K562 (cell line): ENCODE data around the gene PPFIA3. TPM values are rescaled to one million over a fixed set of nuclear protein-coding genes. Genes with fewer than 3 reads are reported as not detected.

ENCODE experiments used
- ARNT ChIP-seq, 2 experiments: fragments of 450-650 bp; IDR thresholded peaks; 2 replicates each; pipeline ENCODE4 v1.6.1; 2016; ENCODE audit warnings: mild to moderate bottlenecking in 1 of 2
- EHMT2 ChIP-seq: fragments of 450-650 bp; IDR thresholded peaks from 2 replicates; pipeline ENCODE4 v1.6.1; 2018; ENCODE audit warnings: antibody characterized with exemption
- HMGN3 ChIP-seq: IDR thresholded peaks from 2 replicates; pipeline ENCODE4 v1.6.1; 2011; ENCODE audit warnings: borderline replicate concordance, low read depth, mild to moderate bottlenecking, mixed read lengths, low read length; ENCODE audit not compliant: insufficient read length; ENCODE audit errors: extremely low read depth
- MEF2A ChIP-seq: IDR thresholded peaks from 2 replicates; pipeline ENCODE4 v1.6.1; 2011; ENCODE audit warnings: low read depth, mild to moderate bottlenecking, low read length, moderate library complexity; ENCODE audit not compliant: control insufficient read depth
- MYC ChIP-seq, 2 experiments: fragments of 250-450 bp in 1 of 2; sonication (Bioruptor Pico) in 1 of 2; IDR thresholded peaks; 2 replicates each; pipeline versions ENCODE4 v1.5.1 to v1.6.1; 2012 to 2021; ENCODE audit warnings: low read depth in 2 of 2, borderline replicate concordance in 1 of 2, improper control_type of control experiment in 1 of 2, low read length in 1 of 2, mild to moderate bottlenecking in 1 of 2, moderate library complexity in 1 of 2
- NCOA6 ChIP-seq: fragments of 450-650 bp; IDR thresholded peaks from 2 replicates; pipeline ENCODE4 v1.6.1; 2017; ENCODE audit warnings: mild to moderate bottlenecking
- NFE2L1 ChIP-seq: fragments of 450-650 bp; IDR thresholded peaks from 2 replicates; pipeline ENCODE4 v1.6.1; 2016; ENCODE audit warnings: missing genetic modification characterization, low read depth, mild to moderate bottlenecking, missing compliant biosample characterization, moderate library complexity, borderline replicate concordance
- PCBP1 ChIP-seq: fragments of 200-400 bp; formaldehyde crosslinking; IDR thresholded peaks from 2 replicates; pipeline ENCODE4 v1.6.1; 2018; ENCODE audit warnings: mild to moderate bottlenecking, low read depth, low read length; ENCODE audit not compliant: poor library complexity, severe bottlenecking
- SAP30 ChIP-seq: fragments of 200-600 bp; sonication (generic); IDR thresholded peaks from 2 replicates; pipeline ENCODE4 v1.6.1; 2012; ENCODE audit warnings: borderline replicate concordance, low read depth, mild to moderate bottlenecking, moderate library complexity, low read length, control low read depth, inconsistent platforms; ENCODE audit not compliant: insufficient read depth, poor library complexity, severe bottlenecking
- SMARCA5 ChIP-seq: fragments of 450-650 bp; IDR thresholded peaks from 2 replicates; pipeline ENCODE4 v1.6.1; 2016
- TARDBP ChIP-seq: fragments of 450-650 bp; IDR thresholded peaks from 2 replicates; pipeline ENCODE4 v1.6.1; 2016
- TCF3 ChIP-seq: sonication (generic); formaldehyde crosslinking; IDR thresholded peaks from 2 replicates; pipeline ENCODE4 v1.4.0; 2020; ENCODE audit warnings: mild to moderate bottlenecking, missing genetic modification reagents
- ZEB2 ChIP-seq: fragments of 450-650 bp; IDR thresholded peaks from 2 replicates; pipeline ENCODE4 v1.6.1; 2016
- ZFP36 ChIP-seq: fragments of 150-350 bp; IDR thresholded peaks from 2 replicates; pipeline ENCODE4 v1.6.1; 2018; ENCODE audit warnings: low read length, low read depth; ENCODE audit not compliant: partially characterized antibody
- polyA plus RNA-seq, 8 experiments: library from polyadenylated mRNA; depleted of rRNA in 4 of 8; stranded (reverse) in 5 of 8; unstranded in 3 of 8; fragments of >200 nt; fragmentation: Nextera tagmentation in 2 of 8; fragmentation: Illumina TruSeq in 1 of 8; extraction: Ambion mirVana in 2 of 8; extraction: Trizol in 1 of 8; gene quantifications; 2 replicates each; pipeline versions ENCODE4 v1.2.1 to v1.2.3, GENCODE V29; 2011 to 2014; ENCODE audit warnings: inconsistent platforms in 1 of 8, missing spikeins in 1 of 8
- total RNA-seq, 7 experiments: library from RNA; depleted of rRNA in 6 of 7; stranded (reverse); fragments of >200 nt in 6 of 7; fragmentation: Illumina TruSeq in 2 of 7; extraction: Trizol in 2 of 7; gene quantifications; 2 replicates each; pipeline versions ENCODE4 v1.2.1 to v1.2.3, GENCODE V29; 2011 to 2021; ENCODE audit warnings: low replicate concordance in 1 of 7
- TF ChIP-seq, protein P1 (sequence below): fragments of 450-650 bp; IDR thresholded peaks from 2 replicates; pipeline ENCODE4 v1.6.1; 2016; ENCODE audit warnings: borderline replicate concordance
- TF ChIP-seq, protein P2 (sequence below): IDR thresholded peaks from 3 replicates; pipeline ENCODE4 v1.6.1; 2011; ENCODE audit warnings: borderline replicate concordance, mild to moderate bottlenecking, moderate library complexity; ENCODE audit not compliant: insufficient read length; ENCODE audit errors: extremely low read depth
- TF ChIP-seq, protein P3 (sequence below), 3 experiments: IDR thresholded peaks in 2 of 3; conservative IDR thresholded peaks in 1 of 3; 2 replicates each; pipeline ENCODE4 v1.5.1; 2011 to 2012; ENCODE audit warnings: low read length in 3 of 3, mild to moderate bottlenecking in 3 of 3, control low read depth in 2 of 3, improper control_type of control experiment in 1 of 3, inconsistent platforms in 1 of 3, low read depth in 1 of 3, mixed read lengths in 1 of 3, moderate library complexity in 1 of 3; ENCODE audit not compliant: insufficient read depth in 2 of 3
- TF ChIP-seq, protein P4 (sequence below): sonication (generic); formaldehyde crosslinking; IDR thresholded peaks from 2 replicates; pipeline ENCODE4 v1.8.0; 2023; ENCODE audit warnings: mild to moderate bottlenecking, missing genetic modification reagents

Gene PPFIA3
- total and polyA plus RNA-seq, 9 of the 15 experiments (the other 6 are each of a cell fraction or from before 2014, with no cell fraction given), result 0.10 to 53.0 (median 17.6) TPM

DNA sequence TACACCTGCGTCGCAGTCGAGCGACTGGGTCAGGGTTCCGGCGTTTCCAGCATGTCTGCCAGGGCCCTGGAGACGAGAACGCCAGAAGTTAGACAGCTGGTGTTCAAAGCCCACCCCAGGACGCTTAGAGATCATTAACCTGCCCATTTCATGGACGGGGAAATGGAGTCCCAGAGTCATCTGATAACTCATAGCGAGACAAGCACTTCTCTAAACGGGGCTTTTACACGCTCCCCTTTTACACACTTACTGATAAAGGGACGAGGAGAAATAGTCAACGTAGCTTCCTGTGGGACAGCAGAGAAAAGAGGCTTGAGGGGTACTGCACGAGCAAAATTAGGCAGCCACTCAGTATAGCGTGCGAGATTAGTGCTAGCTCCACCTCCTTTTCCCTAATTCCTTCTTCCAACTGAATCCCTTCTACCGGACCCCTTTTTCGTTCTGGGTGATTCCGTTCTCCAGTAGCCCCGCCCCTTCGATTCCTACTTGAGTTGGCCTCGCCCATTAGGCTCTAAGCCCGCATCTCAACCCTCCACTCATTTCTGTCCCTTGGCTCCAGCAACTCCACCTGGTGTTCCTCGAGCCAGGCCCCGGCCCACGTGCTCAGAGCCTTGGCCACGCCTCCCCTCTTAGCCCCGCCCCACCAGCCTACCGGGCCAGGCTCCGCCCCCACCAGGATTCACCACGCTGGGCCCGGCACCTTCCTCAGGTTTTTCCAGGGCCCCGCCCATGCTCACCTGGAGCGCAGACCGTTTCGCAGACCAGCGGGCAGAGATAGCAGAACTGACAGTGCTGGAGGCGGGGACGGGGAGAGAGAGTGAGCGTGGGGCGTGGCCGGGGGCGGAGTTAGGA, 32.1 kb downstream of the PPFIA3 start (continued):
- TF ChIP-seq ZFP36, result no peak
- no peak for TF ChIP-seq NCOA6
- TF ChIP-seq MYC (IDR thresholded peaks at IDR 0.05; ENCODE audit: low read depth, low read length), result peak; percentile 96
- no peak for TF ChIP-seq MYC (CRISPR knock-in tag; IDR thresholded peaks at IDR 0.05; ENCODE audit: borderline replicate concordance, low read depth)
- no peak for TF ChIP-seq TARDBP
- TF ChIP-seq, protein P1, sequence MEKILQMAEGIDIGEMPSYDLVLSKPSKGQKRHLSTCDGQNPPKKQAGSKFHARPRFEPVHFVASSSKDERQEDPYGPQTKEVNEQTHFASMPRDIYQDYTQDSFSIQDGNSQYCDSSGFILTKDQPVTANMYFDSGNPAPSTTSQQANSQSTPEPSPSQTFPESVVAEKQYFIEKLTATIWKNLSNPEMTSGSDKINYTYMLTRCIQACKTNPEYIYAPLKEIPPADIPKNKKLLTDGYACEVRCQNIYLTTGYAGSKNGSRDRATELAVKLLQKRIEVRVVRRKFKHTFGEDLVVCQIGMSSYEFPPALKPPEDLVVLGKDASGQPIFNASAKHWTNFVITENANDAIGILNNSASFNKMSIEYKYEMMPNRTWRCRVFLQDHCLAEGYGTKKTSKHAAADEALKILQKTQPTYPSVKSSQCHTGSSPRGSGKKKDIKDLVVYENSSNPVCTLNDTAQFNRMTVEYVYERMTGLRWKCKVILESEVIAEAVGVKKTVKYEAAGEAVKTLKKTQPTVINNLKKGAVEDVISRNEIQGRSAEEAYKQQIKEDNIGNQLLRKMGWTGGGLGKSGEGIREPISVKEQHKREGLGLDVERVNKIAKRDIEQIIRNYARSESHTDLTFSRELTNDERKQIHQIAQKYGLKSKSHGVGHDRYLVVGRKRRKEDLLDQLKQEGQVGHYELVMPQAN, result peak; percentile 81
- peak; percentile 79; the same call in 1 of the 2 replicates for TF ChIP-seq SMARCA5
- TF ChIP-seq NFE2L1, result no peak
- TF ChIP-seq, protein P2, sequence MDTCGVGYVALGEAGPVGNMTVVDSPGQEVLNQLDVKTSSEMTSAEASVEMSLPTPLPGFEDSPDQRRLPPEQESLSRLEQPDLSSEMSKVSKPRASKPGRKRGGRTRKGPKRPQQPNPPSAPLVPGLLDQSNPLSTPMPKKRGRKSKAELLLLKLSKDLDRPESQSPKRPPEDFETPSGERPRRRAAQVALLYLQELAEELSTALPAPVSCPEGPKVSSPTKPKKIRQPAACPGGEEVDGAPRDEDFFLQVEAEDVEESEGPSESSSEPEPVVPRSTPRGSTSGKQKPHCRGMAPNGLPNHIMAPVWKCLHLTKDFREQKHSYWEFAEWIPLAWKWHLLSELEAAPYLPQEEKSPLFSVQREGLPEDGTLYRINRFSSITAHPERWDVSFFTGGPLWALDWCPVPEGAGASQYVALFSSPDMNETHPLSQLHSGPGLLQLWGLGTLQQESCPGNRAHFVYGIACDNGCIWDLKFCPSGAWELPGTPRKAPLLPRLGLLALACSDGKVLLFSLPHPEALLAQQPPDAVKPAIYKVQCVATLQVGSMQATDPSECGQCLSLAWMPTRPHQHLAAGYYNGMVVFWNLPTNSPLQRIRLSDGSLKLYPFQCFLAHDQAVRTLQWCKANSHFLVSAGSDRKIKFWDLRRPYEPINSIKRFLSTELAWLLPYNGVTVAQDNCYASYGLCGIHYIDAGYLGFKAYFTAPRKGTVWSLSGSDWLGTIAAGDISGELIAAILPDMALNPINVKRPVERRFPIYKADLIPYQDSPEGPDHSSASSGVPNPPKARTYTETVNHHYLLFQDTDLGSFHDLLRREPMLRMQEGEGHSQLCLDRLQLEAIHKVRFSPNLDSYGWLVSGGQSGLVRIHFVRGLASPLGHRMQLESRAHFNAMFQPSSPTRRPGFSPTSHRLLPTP, result no peak
- TF ChIP-seq ZEB2, result peak; percentile 91
- peak; percentile 25; the same call in 1 of the 2 replicates for TF ChIP-seq TCF3 (CRISPR knock-in tag)
- TF ChIP-seq HMGN3, result peak; percentile 61
- TF ChIP-seq, protein P3, sequence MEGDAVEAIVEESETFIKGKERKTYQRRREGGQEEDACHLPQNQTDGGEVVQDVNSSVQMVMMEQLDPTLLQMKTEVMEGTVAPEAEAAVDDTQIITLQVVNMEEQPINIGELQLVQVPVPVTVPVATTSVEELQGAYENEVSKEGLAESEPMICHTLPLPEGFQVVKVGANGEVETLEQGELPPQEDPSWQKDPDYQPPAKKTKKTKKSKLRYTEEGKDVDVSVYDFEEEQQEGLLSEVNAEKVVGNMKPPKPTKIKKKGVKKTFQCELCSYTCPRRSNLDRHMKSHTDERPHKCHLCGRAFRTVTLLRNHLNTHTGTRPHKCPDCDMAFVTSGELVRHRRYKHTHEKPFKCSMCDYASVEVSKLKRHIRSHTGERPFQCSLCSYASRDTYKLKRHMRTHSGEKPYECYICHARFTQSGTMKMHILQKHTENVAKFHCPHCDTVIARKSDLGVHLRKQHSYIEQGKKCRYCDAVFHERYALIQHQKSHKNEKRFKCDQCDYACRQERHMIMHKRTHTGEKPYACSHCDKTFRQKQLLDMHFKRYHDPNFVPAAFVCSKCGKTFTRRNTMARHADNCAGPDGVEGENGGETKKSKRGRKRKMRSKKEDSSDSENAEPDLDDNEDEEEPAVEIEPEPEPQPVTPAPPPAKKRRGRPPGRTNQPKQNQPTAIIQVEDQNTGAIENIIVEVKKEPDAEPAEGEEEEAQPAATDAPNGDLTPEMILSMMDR (IDR thresholded peaks at IDR 0.05 in 2 of 3, conservative IDR thresholded peaks at IDR 0.05 in 1 of 3; ENCODE audit: insufficient read depth in 2 of 3, low read depth in 1 of 3, low read length in 3 of 3), result peak in 2 of 3 experiments; percentile 17 to 21; a peak in 1 of 6 replicates
- TF ChIP-seq PCBP1, result no peak
- TF ChIP-seq, protein P4, sequence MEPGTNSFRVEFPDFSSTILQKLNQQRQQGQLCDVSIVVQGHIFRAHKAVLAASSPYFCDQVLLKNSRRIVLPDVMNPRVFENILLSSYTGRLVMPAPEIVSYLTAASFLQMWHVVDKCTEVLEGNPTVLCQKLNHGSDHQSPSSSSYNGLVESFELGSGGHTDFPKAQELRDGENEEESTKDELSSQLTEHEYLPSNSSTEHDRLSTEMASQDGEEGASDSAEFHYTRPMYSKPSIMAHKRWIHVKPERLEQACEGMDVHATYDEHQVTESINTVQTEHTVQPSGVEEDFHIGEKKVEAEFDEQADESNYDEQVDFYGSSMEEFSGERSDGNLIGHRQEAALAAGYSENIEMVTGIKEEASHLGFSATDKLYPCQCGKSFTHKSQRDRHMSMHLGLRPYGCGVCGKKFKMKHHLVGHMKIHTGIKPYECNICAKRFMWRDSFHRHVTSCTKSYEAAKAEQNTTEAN (CRISPR knock-in tag), result no peak
- peak; percentile 32 to 34; a peak in 1 of 4 replicates for TF ChIP-seq ARNT (IDR thresholded peaks at IDR 0.05)
- TF ChIP-seq EHMT2, result peak; percentile 65; the same call in 1 of the 2 replicates
- TF ChIP-seq SAP30, result peak; percentile 83
- no peak for TF ChIP-seq MEF2A
